Ishikawa (cell line): ENCODE results near the gene VWA5B1.

Experiments
- CEBPB ChIP-seq: IDR thresholded peaks from 2 replicates; pipeline ENCODE4 v1.6.1; 2012
- CREB1 ChIP-seq: IDR thresholded peaks from 2 replicates; pipeline ENCODE4 v1.6.1; 2012; ENCODE audit warnings: low read depth
- EGR1 ChIP-seq: IDR thresholded peaks from 2 replicates; pipeline ENCODE4 v1.6.1; 2012
- EP300 ChIP-seq: IDR thresholded peaks from 2 replicates; pipeline ENCODE4 v1.6.1; 2012; ENCODE audit warnings: borderline replicate concordance
- FOXM1 ChIP-seq: IDR thresholded peaks from 2 replicates; pipeline ENCODE4 v1.6.1; 2012; ENCODE audit warnings: low read depth, borderline replicate concordance
- NFIC ChIP-seq: IDR thresholded peaks from 2 replicates; pipeline ENCODE4 v1.6.1; 2012
- RAD21 ChIP-seq: IDR thresholded peaks from 2 replicates; pipeline ENCODE4 v1.6.1; 2012; ENCODE audit warnings: low read depth
- TAF1 ChIP-seq: IDR thresholded peaks from 2 replicates; pipeline ENCODE4 v1.6.1; 2012; ENCODE audit warnings: low read depth, mild to moderate bottlenecking
- TCF12 ChIP-seq: IDR thresholded peaks from 2 replicates; pipeline ENCODE4 v1.6.1; 2012; ENCODE audit warnings: low read depth
- TEAD4 ChIP-seq: IDR thresholded peaks from 2 replicates; pipeline ENCODE4 v1.6.1; 2012
- USF1 ChIP-seq: IDR thresholded peaks from 2 replicates; pipeline ENCODE4 v1.6.1; 2012
- YY1 ChIP-seq: IDR thresholded peaks from 2 replicates; pipeline ENCODE4 v1.6.1; 2012; ENCODE audit warnings: low read depth
- ZBTB7A ChIP-seq: IDR thresholded peaks from 2 replicates; pipeline ENCODE4 v1.6.1; 2012; ENCODE audit warnings: low read depth
- TF ChIP-seq, protein P1 (sequence below): IDR thresholded peaks from 2 replicates; pipeline ENCODE4 v1.6.1; 2012
- TF ChIP-seq, protein P2 (sequence below): IDR thresholded peaks from 2 replicates; pipeline ENCODE4 v1.6.1; 2012; ENCODE audit warnings: low read depth, mild to moderate bottlenecking

VWA5B1 gene

DNA sequence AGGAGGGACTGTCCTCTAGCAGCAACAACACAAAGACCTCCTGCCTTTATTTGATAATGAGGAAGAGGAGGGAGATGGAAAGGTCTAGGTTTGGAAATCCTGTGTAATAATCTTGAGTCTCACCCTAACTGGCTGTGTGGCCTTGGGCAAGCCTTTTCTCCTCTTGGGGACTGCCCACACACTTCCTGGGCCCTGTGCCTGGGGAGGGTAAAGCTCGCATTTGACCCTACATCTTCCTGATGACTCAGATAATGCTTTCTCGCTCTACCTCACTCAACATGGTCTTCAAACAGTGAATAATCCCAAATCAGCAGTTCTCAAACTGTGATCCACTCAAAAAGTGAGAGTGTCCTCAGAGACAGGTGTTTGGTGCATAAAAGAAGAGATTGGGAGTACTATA, 81.2 kb downstream of the VWA5B1 start:
- TF ChIP-seq, protein P1, sequence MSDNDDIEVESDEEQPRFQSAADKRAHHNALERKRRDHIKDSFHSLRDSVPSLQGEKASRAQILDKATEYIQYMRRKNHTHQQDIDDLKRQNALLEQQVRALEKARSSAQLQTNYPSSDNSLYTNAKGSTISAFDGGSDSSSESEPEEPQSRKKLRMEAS = no peak
- TF ChIP-seq CEBPB = no peak
- no peak for TF ChIP-seq USF1
- TF ChIP-seq TCF12 = no peak
- TF ChIP-seq RAD21 = no peak
- no peak for TF ChIP-seq FOXM1
- no peak for TF ChIP-seq TAF1
- no peak for TF ChIP-seq ZBTB7A
- no peak for TF ChIP-seq TEAD4
- no peak for TF ChIP-seq EP300
- no peak for TF ChIP-seq CREB1
- TF ChIP-seq, protein P2, sequence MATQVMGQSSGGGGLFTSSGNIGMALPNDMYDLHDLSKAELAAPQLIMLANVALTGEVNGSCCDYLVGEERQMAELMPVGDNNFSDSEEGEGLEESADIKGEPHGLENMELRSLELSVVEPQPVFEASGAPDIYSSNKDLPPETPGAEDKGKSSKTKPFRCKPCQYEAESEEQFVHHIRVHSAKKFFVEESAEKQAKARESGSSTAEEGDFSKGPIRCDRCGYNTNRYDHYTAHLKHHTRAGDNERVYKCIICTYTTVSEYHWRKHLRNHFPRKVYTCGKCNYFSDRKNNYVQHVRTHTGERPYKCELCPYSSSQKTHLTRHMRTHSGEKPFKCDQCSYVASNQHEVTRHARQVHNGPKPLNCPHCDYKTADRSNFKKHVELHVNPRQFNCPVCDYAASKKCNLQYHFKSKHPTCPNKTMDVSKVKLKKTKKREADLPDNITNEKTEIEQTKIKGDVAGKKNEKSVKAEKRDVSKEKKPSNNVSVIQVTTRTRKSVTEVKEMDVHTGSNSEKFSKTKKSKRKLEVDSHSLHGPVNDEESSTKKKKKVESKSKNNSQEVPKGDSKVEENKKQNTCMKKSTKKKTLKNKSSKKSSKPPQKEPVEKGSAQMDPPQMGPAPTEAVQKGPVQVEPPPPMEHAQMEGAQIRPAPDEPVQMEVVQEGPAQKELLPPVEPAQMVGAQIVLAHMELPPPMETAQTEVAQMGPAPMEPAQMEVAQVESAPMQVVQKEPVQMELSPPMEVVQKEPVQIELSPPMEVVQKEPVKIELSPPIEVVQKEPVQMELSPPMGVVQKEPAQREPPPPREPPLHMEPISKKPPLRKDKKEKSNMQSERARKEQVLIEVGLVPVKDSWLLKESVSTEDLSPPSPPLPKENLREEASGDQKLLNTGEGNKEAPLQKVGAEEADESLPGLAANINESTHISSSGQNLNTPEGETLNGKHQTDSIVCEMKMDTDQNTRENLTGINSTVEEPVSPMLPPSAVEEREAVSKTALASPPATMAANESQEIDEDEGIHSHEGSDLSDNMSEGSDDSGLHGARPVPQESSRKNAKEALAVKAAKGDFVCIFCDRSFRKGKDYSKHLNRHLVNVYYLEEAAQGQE = no peak
- no peak for TF ChIP-seq EGR1
- TF ChIP-seq NFIC = no peak
- no peak for TF ChIP-seq YY1

- no peak for TF ChIP-seq TCF12
- no peak for TF ChIP-seq CREB1
- TF ChIP-seq USF1 = no peak
- TF ChIP-seq CEBPB = no peak
- no peak for TF ChIP-seq ZBTB7A
- no peak for TF ChIP-seq RAD21
- TF ChIP-seq NFIC = no peak
- no peak for TF ChIP-seq YY1
- no peak for TF ChIP-seq EGR1
- TF ChIP-seq EP300 = no peak
- TF ChIP-seq, protein P2 = no peak
- TF ChIP-seq, protein P1 = no peak
- TF ChIP-seq TEAD4 = no peak
Measured at GRCh38 chr1:20372676-20373075, 82.0 kb downstream of the VWA5B1 start.

GRCh38 chr1:20373286-20373685, 82.6 kb downstream of the VWA5B1 start:
- no peak for TF ChIP-seq EGR1
- TF ChIP-seq ZBTB7A = no peak
- no peak for TF ChIP-seq RAD21
- TF ChIP-seq, protein P1 = no peak
- TF ChIP-seq TAF1 = no peak
- no peak for TF ChIP-seq TEAD4
- TF ChIP-seq TCF12 = no peak
- TF ChIP-seq, protein P2 = no peak
- no peak for TF ChIP-seq EP300
- TF ChIP-seq YY1 = no peak
- TF ChIP-seq USF1 = no peak
- no peak for TF ChIP-seq FOXM1
- TF ChIP-seq NFIC = no peak
- TF ChIP-seq CREB1 = no peak
- no peak for TF ChIP-seq CEBPB

DNA sequence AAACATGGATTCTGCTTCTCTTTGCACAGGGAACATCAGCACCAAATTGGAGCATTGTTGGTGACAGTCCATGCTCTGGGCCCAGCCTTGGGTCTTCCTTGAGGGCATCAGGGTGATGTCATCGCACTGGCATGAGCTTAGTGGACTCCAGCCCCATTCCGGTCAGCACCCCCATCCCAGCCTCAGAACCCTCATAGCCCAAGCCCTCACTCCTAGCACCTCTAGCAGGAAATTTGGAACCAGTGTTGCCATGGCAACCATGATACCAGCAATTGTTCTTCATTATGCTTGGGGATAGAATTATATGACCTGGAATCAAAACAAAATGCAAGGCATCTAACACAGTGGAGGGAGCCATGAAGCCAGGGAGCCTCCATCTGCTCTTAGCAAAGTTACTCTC, 83.1 kb downstream of the VWA5B1 start:
- TF ChIP-seq YY1 (no peak), TCF12 (no peak), TEAD4 (no peak), CREB1 (no peak), RAD21 (no peak), FOXM1 (no peak), EP300 (no peak), USF1 (no peak), NFIC (no peak), ZBTB7A (no peak), CEBPB (no peak), TAF1 (no peak)
- TF ChIP-seq, protein P1 = no peak
- TF ChIP-seq, protein P2 = no peak
